Mesendoderm (in vitro differentiated cells): ENCODE measurements around the gene PFKL.

Source experiments
- DNase-seq: peaks from one replicate; pipeline ENCODE4 v3.0.0; 2013
- H2AK5ac ChIP-seq: 2 replicates; pipeline ENCODE4 v1.6.1; 2013; ENCODE audit warnings: low read length, inconsistent platforms
- H2BK120ac ChIP-seq: 2 replicates; pipeline ENCODE4 v1.6.1; 2013; ENCODE audit warnings: low read depth, mild to moderate bottlenecking, low read length, moderate library complexity, mixed read lengths
- H2BK15ac ChIP-seq: replicated peaks from 2 replicates; pipeline ENCODE4 v1.6.1; 2013; ENCODE audit warnings: low read depth, mild to moderate bottlenecking, moderate library complexity
- H2BK5ac ChIP-seq: 2 replicates; pipeline ENCODE4 v1.6.1; 2013; ENCODE audit warnings: low read length, inconsistent platforms
- H3K18ac ChIP-seq: 2 replicates; pipeline ENCODE4 v1.6.1; 2013; ENCODE audit warnings: mild to moderate bottlenecking, low read length, mixed read lengths
- H3K23ac ChIP-seq: one replicate; pipeline ENCODE4 v1.6.1; 2013; ENCODE audit warnings: low read length
- H3K27ac ChIP-seq: 2 replicates; pipeline ENCODE4 v1.5.1; 2013; ENCODE audit warnings: low read depth, mild to moderate bottlenecking, inconsistent platforms, low read length, moderate library complexity
- H3K27me3 ChIP-seq: 2 replicates; pipeline ENCODE4 v1.6.1; 2013; ENCODE audit warnings: low read length, control low read depth, mild to moderate bottlenecking, inconsistent platforms; ENCODE audit not compliant: insufficient read depth, poor library complexity
- H3K36me3 ChIP-seq: 2 replicates; pipeline ENCODE4 v1.6.1; 2013; ENCODE audit warnings: low read length, inconsistent platforms; ENCODE audit not compliant: control insufficient read depth, insufficient read depth
- H3K4ac ChIP-seq: one replicate; pipeline ENCODE4 v1.6.1; 2013; ENCODE audit warnings: low read depth, mild to moderate bottlenecking, low read length, moderate library complexity
- H3K4me1 ChIP-seq: 2 replicates; pipeline ENCODE4 v1.6.1; 2013; ENCODE audit warnings: low read depth, low read length, inconsistent platforms; ENCODE audit not compliant: control insufficient read depth
- H3K4me2 ChIP-seq: 2 replicates; pipeline ENCODE4 v1.6.1; 2013; ENCODE audit warnings: low read length
- H3K4me3 ChIP-seq: 2 replicates; pipeline ENCODE4 v1.5.1; 2013; ENCODE audit warnings: mild to moderate bottlenecking, low read length
- H3K56ac ChIP-seq: one replicate; pipeline ENCODE4 v1.6.1; 2013; ENCODE audit warnings: low read length
- H3K79me1 ChIP-seq: 2 replicates; pipeline ENCODE4 v1.6.1; 2013; ENCODE audit warnings: low read length, inconsistent platforms
- H3K79me2 ChIP-seq: 2 replicates; pipeline ENCODE4 v1.6.1; 2013; ENCODE audit warnings: mild to moderate bottlenecking, low read length; ENCODE audit not compliant: control insufficient read depth, insufficient read depth
- H3K9ac ChIP-seq: 2 replicates; pipeline ENCODE4 v1.6.1; 2013; ENCODE audit warnings: low read length, inconsistent platforms
- H4K5ac ChIP-seq: one replicate; pipeline ENCODE4 v1.6.1; 2013; ENCODE audit warnings: low read length
- H4K8ac ChIP-seq: one replicate; pipeline ENCODE4 v1.6.1; 2013; ENCODE audit warnings: low read depth, mild to moderate bottlenecking, control low read depth, low read length, moderate library complexity
- WGBS: extraction: QIAGEN DNeasy Blood & Tissue Kit; methylation state at CpG from one replicate; pipeline ENCODE4 v1.1.7; 2013; ENCODE audit warnings: low lambda C conversion rate, missing lambda C conversion rate; ENCODE audit not compliant: insufficient coverage; ENCODE audit errors: extremely low coverage; 5-methylcytosine and 5-hydroxymethylcytosine counted together

The PFKL gene

GRCh38 chr21:44316277-44316900, 16.5 kb downstream of the PFKL start:
- Histone ChIP-seq H3K27me3 (no peaks in the 10 kb centered on the region), H3K4me3 (no peak overlapping the region), H3K36me3 (no peaks in the 10 kb centered on the region), H3K18ac (no peak overlapping the region), H2BK120ac (no peak overlapping the region), H4K8ac (no peak overlapping the region), H2AK5ac (no peak overlapping the region), H2BK15ac (no peak overlapping the region), H3K23ac (no peak overlapping the region), H3K79me2 (no peaks in the 10 kb centered on the region), H2BK5ac (no peak overlapping the region), H4K5ac (no peak overlapping the region), H3K56ac (no peak overlapping the region), H3K9ac (no peak overlapping the region), H3K79me1 (no peaks in the 10 kb centered on the region), H3K4me2 (no peak overlapping the region), H3K27ac (no peak overlapping the region), H3K4me1 (no peaks in the 10 kb centered on the region), H3K4ac (no peak overlapping the region)
- no peak for DNase-seq
- WGBS = no CpG with 5 or more reads among the region's 27 CpGs

- H3K27me3 ChIP-seq = no peaks in the 10 kb centered on the region
- no peak overlapping the region for H3K23ac ChIP-seq
- no peak overlapping the region for H4K5ac ChIP-seq
- H2BK120ac ChIP-seq = no peak overlapping the region
- H3K79me2 ChIP-seq = no peaks in the 10 kb centered on the region
- H2BK15ac ChIP-seq = no peak overlapping the region
- H3K4me3 ChIP-seq = no peak overlapping the region
- no peak for DNase-seq
- H3K27ac ChIP-seq = no peak overlapping the region
- H3K4me2 ChIP-seq = no peak overlapping the region
- H3K36me3 ChIP-seq = no peaks in the 10 kb centered on the region
- no peak overlapping the region for H3K9ac ChIP-seq
- H4K8ac ChIP-seq = no peak overlapping the region
- H2AK5ac ChIP-seq = no peak overlapping the region
- H3K18ac ChIP-seq = no peak overlapping the region
- H3K4me1 ChIP-seq = no peaks in the 10 kb centered on the region
- H3K79me1 ChIP-seq = no peaks in the 10 kb centered on the region
- H3K4ac ChIP-seq = no peak overlapping the region
- WGBS = no CpG with 5 or more reads among the region's 19 CpGs
- H2BK5ac ChIP-seq = no peak overlapping the region
- H3K56ac ChIP-seq = no peak overlapping the region
These were observed 17.5 kb downstream of the PFKL start for GRCh38 chr21:44317241-44317782.

- Histone ChIP-seq H4K8ac (no peak overlapping the region), H3K27me3 (no peaks in the 10 kb centered on the region), H2BK120ac (no peak overlapping the region), H2BK5ac (no peak overlapping the region), H3K36me3 (no peaks in the 10 kb centered on the region), H2BK15ac (no peak overlapping the region), H3K4me2 (no peak overlapping the region), H2AK5ac (no peak overlapping the region), H4K5ac (no peak overlapping the region), H3K9ac (no peak overlapping the region), H3K18ac (no peak overlapping the region), H3K23ac (no peak overlapping the region), H3K4ac (no peak overlapping the region), H3K56ac (no peak overlapping the region), H3K27ac (no peak overlapping the region), H3K79me2 (no peaks in the 10 kb centered on the region), H3K4me3 (no peak overlapping the region), H3K4me1 (no peaks in the 10 kb centered on the region), H3K79me1 (no peaks in the 10 kb centered on the region)
- no CpG with 5 or more reads among the region's 22 CpGs for WGBS
- DNase-seq = no peak
These were observed 18.0 kb downstream of the PFKL start for GRCh38 chr21:44317871-44318270.

GRCh38 chr21:44318489-44319285, 18.8 kb downstream of the PFKL start:
- Histone ChIP-seq H3K79me2 (no peaks in the 10 kb centered on the region), H3K4ac (no peak overlapping the region), H2AK5ac (no peak overlapping the region), H2BK15ac (no peak overlapping the region), H3K4me3 (no peak overlapping the region), H3K27me3 (no peaks in the 10 kb centered on the region), H4K8ac (no peak overlapping the region), H2BK120ac (no peak overlapping the region), H3K4me1 (no peaks in the 10 kb centered on the region), H3K18ac (no peak overlapping the region), H3K27ac (no peak overlapping the region), H3K9ac (no peak overlapping the region), H3K56ac (no peak overlapping the region), H3K79me1 (no peaks in the 10 kb centered on the region), H3K23ac (no peak overlapping the region), H3K4me2 (no peak overlapping the region), H3K36me3 (no peaks in the 10 kb centered on the region), H2BK5ac (no peak overlapping the region), H4K5ac (no peak overlapping the region)
- WGBS = no CpG with 5 or more reads among the region's 25 CpGs
- no peak for DNase-seq

- Histone ChIP-seq H2AK5ac (no peak overlapping the region), H3K36me3 (no peaks in the 10 kb centered on the region), H3K27ac (no peak overlapping the region), H3K9ac (no peak overlapping the region), H3K4me1 (no peaks in the 10 kb centered on the region), H3K79me1 (no peaks in the 10 kb centered on the region), H3K18ac (no peak overlapping the region), H4K5ac (no peak overlapping the region), H3K23ac (no peak overlapping the region), H3K79me2 (no peaks in the 10 kb centered on the region), H3K4me3 (no peak overlapping the region), H2BK120ac (no peak overlapping the region), H3K56ac (no peak overlapping the region), H4K8ac (no peak overlapping the region), H3K4me2 (no peak overlapping the region), H3K4ac (no peak overlapping the region), H3K27me3 (no peaks in the 10 kb centered on the region), H2BK15ac (no peak overlapping the region), H2BK5ac (no peak overlapping the region)
- WGBS = no CpG with 5 or more reads among the region's 35 CpGs
- DNase-seq = no peak
These were observed 19.7 kb downstream of the PFKL start for GRCh38 chr21:44319407-44320065.
